Measurements from ENCODE around the gene ATP6V1C2.
"Not testable (repeated sequence)": the region's sequence is repeated elsewhere in the genome, so short reads cannot be mapped to it uniquely, and the experiment has no call there.

Gene ATP6V1C2

DNA sequence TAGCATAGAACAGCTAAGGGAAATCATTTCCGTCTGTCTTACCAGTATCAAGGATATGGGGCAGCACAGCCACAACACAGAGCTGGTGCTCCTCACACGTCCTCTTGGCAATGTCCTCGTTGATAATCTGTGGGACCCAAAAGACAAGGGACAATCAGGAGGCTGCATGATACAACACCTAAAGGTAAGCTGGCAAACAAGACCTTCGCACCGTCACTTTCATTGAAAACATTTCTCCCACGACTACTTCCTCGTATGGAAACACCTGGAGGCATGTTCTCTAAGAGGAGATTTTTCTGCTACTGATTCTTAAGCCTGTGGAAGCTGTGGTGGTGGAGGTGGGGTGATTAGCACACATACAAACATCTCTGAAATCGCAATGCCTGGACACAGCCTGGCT is 67.4 kb downstream of the ATP6V1C2 start:
- no peak for FAIRE-seq

DNA sequence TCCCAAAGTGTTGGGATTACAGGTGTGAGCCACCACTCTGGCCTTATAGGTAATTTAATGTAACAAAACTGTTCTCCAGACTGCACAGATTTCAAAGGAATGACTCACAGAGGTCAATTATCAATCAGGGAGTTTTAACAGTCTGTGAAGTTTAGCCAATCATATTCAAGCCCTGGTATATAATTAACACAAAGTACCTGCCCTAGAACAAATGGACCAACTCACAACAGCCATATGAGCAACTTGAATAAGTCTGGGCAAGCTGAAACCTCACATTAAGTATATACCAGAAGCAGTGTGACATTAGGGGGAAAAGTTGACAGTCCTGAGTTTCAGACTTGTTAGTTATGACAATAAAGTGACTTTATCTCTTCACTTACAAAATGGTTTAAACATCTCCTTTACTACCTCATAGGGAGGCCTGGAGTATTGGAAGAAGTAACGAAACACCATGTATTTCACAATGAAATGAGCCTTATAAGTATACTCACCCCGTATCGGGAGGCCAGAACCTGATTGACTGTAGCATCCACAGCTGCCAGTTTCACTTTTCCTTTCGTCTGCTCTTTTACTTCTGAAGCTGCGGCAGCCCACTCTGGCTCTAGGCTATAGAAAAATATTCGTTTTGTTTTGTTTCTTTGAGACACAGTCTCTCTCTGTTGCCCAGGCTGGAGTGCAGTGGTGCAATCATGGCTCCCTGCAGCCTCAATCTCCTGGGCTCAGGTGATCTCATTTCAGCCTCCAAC is 69.0 kb downstream of the ATP6V1C2 start:
- no peak for FAIRE-seq

DNA sequence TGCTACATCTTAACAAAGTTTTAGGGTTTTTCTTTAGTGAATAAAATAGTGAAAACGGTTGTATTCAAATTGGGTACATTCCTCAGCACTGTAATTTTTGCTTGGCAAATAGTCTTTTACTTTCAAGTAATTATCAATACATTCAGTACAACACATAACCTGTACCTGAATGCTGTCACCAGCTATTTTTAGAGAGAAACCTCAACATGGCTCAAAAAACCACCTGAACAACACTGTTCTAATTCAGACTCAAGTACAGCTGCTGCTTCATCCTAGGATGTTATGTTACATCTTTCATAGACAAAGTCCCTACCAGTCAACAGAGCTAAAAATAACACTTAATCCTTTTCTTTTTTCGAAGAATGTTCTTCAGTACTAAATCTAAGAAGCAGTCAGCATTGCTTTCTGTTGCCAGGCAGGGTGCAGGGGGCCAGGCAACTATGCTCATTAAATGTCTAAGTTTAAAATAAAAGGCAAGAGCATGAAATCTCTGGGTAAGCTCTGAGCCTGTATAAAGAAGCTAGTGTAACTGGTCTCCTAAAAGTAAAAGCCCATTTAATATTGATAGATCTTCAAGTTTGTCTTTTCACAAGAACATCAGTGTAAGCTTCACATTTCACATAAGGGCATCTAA is 70.7 kb downstream of the ATP6V1C2 start:
- no peak for FAIRE-seq

DNA sequence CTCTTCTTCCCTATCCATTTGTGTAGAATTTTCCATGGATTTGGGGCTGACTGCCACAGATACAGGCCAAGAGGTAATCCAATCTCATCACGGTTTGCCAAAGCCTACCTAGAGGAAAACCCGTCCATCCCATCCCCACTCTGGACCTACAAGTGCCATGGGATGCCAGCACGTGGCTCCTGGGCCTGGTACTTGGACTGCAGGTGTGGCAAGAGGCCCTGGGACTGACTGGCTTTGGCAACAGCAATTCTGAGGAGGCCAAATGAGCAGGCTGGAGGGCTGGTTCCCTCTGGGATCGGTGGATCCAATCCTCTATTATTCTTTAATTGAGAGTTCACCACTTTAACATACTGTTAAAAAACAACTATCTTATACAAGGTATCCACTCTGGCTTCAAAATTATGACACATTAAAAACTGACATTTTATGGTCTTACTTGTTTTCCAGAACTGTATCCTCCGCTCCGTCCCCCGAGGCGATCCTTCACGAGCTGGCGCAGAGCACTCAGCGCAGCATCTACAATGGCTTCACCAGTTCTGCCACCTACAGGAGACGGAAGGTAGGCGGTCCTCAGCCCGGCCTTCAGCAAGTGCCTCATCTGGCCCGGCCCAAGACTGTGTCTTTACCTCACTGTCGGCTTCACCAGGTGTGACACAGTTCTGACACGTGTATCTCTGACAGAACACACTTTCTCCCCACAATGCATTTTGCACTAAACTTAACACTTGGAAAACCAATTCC is 71.4 kb downstream of the ATP6V1C2 start:
- FAIRE-seq, result no peak

DNA sequence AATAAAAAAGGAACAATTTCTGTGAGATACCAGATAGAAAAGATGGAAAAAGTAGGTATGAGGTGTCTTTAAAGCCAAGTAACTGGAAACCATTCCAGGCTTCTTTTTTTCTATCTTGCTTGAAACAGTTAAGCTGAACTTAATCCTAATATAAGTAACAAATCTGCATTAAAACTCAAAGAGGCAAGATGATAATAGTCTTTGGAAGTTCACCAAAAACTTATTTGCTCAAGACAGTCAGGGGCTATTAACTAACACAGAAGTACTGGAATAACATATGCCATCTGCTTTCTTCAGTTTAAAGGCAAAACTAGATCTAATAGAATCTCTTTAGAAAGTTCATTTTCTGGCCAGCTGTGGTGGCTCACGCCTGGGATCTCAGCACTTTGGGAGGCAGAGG is 72.4 kb downstream of the ATP6V1C2 start:
- FAIRE-seq, result no peak

DNA sequence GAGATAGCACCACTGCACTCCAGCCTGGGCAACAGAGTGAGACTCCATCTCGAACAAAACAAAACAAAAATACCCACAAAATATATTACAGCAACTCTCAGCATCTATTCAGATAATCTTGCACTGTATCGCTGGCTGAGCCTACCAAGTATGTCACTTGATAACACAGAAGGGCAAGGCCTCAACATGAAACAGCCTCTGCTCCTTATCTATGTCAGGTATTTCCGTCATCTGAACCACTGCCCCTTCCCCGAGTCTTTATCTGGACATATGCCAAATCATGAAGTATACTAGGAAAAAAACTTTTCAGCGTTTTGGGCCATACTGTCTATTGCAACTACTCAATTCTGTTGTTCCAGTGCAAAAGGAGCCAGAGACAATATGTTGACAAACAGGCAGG is 73.4 kb downstream of the ATP6V1C2 start:
- FAIRE-seq, result no peak

DNA sequence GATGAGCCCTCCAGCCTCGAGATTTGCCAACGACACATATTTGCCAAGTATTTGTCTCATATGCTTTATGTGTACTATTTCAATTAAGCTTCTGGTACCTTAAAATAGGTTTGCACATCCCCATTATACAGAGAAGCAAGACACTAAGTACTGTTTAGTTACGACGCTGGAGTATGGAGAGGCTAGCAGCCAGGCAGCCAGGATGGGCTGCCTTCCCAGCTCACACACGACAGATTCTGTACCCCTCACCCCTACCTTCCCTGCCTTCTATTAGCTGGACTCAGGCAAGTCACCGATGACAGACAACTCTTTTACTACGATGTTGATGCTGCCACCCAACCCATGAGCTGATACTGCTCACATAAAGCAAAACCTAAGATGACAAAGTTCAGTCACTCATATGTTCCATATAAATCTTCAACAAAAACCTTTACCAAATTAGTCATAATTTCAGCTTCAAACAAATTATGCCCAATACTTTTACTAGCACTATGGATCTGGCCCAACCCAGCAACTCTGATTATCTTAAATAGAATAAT is 74.1 kb downstream of the ATP6V1C2 start:
- FAIRE-seq, result no peak

DNA sequence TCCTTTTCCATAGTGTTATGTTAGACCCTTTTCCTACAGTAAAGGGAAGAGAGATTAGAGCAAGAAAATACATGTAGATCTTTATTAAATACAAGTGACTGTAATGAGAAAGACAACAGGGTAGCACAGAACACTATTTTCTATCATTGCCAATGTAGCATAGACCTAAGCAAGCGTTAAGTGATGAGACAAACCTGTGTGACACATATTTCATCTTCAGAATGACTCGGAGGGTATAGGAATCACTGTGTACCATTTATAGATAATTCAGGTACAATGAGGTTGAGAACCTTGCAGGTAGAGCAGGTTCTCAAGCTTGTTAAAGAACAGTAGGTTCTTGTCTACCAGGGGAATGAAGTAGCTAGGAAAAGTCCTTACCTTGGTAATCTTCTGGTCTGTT is 75.3 kb downstream of the ATP6V1C2 start:
- FAIRE-seq, result no peak

DNA sequence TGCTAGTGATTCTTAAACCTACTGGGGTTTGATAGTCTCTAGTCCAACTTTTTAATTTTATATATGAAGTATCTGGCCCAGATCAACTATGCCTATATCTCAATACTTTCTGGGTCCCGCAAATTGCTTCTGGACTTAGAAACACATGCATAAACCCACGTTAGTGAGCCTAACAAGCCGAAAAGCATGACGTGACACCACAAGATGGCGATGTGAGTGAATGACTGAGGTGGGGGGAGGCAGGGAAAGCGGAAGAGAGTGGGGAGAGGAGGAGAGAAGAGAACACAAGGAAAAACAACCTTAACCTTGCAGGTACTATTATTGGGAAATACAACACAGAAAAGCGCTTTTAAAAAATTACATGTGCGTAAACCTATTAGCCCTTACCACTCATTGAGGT is 77.4 kb downstream of the ATP6V1C2 start:
- FAIRE-seq, result no peak

DNA sequence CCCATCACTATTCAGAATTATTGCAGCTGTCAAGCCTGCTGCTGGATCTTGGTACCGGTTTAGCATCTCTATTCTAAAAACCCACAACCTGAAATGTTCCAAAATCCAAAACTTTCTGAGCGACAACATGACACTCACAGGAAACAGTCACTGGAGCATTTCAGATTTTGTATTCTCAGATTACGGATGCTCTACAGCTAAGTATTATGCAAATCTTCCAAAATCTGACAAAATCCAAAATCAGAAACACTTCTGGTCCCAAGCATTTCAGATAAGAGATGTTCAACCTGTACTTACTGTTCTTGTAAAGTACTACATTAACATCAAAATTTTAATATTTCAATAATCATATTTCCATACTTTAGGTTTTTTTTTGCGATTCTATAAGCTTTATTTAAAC is 78.7 kb downstream of the ATP6V1C2 start:
- no peak for FAIRE-seq

DNA sequence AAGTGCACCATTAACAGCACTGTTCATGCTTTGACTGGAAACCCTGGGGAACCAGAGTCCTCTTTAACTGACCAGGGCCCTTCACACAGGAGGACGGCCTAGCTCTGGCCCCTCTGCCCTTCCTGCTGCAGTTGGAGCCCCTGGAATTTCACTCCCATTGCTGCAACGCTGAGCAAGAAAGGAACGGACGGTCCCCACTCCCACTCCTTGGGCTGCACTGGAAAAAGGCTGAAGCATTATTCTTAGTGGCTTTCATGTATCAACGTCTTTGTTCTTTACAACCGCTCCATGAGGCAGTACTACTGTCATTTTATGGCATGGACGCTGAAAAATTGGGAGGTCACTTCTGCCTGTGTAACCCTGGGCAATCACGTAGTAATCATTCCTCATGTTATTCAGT is 81.2 kb downstream of the ATP6V1C2 start:
- FAIRE-seq, result no peak

DNA sequence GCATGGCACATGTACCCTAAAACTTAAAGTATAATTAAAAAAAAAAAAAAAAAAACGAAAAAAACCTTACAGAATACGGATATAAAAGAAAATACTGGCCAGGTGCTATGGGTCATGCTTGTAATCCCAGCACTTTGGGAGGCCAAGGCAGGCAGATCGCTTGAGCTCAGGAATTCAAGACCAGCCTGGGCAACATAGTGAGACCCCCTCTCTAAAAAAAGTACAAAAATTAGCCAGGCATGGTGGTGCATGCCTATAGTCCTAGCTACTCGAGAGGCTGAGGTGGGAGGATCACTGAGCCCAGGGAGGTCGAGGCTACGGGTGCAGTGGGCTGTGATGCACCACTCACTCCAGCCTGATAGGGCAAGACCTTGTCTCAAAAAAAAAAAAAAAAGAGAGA is 84.6 kb downstream of the ATP6V1C2 start:
- FAIRE-seq, result not testable (repeated sequence)

DNA sequence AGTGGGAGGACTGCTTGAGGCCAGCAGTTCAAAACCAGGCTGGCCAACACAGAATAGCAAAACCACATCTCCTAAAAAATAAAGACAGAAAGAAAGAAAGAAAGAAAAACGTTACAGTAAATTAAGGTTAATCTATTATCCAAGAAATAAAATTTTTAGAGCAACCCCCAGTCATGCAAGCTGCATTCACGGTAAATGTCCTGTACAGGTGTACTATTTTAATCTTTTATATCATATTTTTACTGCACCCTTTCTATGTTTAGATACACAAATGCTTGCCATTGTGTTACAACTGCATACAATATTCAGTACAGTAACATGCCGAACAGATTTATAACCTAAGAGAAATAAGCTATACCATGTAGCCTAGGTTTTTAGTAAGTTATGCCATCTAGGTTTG is 85.1 kb downstream of the ATP6V1C2 start:
- FAIRE-seq, result no peak

DNA sequence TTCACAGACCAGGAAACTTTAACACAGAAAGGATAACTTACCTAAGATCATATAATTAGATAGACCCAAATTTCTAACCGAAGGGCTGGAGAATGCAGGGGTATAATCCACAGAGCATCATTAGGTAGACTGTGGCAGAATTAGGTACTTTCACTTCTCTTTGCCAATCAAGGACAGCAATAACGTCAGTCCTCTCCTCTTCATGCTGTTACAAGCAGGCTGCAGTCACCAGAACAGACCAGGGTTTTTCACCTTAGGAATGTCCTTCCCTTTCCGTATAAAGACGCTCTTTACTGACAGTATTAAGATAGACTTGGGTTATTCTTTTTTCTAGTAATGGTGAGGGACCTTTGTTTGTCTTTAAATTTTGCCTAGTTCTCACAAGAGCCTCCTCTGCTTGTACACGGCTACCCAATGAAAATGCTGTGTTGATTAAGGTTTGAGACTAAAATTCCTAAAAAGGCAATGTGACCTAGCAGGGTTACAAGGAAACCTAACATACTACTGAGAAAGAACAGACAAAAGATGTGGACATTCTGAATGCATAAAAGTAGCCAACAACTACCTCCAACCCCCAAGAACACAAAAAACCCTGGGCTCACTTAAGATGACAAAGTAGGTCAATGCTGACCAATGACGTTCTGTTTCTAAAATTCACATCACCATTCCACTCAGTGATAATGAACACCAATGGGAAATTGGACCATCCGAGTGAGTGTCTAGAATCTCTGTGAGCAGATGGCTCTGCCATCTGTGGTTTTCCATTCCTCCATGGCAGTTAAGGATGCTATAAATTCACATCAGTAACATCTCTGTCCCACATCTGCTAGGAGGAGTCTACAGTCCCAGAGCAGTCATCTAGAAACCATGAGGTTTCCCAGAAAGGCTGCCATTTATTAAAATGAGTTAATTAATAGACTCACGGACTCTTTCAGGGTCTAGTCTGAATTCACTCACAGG is 89.1 kb downstream of the ATP6V1C2 start:
- FAIRE-seq, result no peak

DNA sequence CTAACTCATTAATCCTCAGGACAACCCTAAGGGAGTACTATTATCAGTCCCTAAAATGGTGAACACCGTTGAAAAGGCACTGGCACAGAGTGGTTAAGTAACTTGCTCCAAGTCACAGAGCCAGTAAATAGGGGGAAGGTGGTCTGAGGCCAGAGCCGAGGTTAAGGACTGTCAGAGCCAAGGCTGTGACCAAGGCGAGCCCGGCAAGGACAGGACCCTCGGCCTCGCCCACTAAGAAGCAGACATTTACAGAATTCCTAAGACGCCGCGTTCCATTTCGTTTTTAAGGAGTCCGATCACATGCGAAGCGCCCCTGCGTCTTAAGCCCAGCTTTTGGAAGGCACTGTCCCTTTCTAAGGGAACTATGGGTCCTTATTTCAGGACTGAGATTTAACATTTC is 90.1 kb downstream of the ATP6V1C2 start:
- FAIRE-seq, result no peak

DNA sequence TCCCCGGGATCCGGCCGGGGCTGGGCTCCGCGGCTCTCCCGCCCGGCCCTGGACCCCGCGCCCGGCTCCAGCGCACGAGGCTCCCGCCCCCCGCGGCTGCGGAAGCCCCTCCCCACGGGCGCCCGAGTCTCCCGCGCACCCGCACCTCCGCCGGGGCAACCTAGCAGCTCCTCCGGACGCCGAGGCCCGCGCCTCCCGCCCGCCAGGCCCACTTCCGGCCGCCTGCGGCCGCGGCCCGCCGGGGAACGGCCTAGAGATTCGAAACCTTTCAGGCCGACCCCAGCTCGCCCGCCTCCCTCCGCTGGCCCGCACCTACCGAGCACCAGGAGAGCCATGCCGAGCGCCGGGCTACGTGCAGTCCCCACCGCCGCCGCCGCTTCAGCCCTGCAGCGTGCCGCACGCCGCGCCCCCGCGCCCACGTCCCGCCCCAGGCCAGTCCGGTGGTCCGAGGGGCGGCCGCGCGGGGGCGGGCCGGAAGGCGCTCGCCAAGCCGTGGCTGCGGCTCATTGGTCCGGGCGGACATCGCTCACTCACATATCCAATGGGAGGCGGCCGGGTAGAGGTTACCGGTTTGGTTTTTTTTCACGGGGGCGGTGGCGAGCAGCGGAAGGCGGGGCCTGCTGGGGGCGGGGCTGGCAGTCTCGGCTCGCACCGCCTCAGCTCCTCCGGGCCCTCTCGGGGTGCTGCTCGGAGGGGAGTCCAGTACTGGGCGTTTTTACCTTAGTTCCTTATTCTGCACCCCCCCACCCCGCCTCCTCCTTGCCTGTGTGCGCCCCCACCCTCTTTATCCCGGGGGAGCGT is 91.1 kb downstream of the ATP6V1C2 start, which contains the start of gene PDIA6:
Gene PDIA6 (minus strand): TSS at position 424 of the 801 bp plus-strand sequence. CDS start 89 bp downstream, at position 335.
- no peak for FAIRE-seq

DNA sequence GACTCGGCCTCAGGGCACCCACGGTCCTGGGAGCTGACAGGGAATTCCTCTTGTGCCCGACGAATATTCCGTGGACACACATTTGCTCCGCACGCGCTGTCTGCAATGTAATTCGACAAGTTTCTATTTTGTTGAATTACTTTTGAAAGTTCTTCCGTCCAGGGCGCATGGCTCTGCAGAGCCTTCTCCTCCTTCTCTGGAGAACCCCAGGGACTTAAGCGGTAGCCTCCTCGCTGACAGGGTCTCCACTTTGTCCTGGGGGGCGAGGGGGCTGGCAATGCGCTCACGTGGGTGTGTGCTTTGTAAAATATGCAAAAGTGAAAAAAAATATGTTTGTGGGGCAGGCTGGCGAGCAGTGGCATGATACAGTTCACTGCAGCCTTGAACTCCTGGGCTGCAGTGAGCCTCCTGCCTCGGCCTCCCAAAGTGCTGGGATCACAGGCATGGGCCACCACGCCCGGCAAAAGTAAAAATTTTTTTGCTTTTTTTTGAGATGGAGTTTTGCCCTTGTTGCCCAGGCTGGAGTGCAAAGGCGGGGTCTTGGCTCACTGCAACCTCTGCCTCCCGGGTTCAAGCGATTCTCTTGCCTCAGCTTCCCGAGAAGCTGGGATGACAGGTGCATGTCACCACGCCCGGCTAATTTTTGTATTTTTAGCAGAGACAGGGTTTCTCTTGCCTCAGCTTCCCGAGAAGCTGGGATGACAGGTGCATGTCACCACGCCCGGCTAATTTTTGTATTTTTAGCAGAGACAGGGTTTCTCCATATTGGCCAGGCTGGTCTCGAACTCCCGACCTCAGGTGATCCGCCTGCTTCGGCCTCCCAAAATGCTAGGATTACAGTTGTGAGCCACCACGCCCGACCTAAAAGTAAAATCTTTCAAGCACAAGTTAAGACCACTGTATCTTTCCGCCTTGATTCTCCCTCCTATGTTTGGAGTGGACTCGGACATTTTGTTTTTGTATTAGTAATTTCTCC is 92.0 kb downstream of the ATP6V1C2 start:
- FAIRE-seq, result not testable (repeated sequence)

DNA sequence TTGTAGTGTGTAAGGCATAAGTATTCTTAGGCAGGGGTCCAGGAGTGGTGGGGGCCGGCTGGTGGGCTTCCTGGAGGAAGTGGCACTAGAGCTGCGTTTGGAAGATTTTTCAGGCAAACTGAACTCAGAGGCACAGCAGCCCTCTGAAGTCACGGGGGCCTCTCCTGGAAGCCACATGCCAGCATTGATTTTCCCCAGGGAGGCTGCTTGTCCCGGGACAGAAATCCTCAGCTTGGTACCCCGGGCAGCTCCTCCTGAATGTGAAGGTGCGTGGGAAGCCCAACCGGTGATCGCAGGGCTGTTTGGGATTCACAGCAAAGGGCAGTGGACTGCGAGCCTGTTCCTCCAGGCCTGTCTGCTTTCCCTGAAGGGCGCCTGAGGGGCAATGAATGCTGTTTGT is 92.7 kb downstream of the ATP6V1C2 start:
- no peak for FAIRE-seq

DNA sequence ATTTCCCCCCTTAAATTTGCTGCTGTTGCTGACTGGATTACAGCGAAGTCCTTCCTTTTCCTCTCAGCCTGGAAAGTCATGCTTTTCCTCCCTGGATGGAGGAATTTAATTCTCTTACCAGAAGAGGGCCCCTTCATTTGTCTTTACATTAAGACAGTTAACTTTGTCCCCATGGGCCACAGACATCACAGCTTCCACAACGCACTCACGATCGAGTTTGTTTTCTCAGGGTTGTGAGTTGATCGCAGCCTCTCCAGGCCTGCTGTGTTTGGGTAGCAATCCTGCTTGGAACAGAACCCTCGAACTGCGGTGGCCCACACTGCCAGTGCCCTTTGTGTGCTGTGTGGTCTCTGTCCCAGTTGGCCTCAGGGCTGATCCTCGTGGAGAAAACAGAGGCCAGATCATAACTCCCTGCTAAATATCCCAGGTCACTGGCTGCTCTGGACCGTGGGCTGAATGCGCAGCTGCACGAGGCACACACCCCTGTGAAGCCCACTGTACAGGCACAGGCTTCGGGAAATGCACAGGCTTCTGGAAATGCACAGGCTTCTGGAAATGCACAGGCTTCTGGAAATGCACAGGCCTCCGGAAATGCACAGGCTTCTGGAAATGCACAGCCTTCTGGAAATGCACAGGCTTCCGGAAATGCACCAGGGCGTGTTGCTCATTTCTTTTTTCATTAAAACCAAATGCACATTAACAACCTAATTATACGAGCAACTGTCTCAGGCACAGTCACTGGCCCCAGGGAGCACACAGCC is 93.3 kb downstream of the ATP6V1C2 start:
- no peak for FAIRE-seq

DNA sequence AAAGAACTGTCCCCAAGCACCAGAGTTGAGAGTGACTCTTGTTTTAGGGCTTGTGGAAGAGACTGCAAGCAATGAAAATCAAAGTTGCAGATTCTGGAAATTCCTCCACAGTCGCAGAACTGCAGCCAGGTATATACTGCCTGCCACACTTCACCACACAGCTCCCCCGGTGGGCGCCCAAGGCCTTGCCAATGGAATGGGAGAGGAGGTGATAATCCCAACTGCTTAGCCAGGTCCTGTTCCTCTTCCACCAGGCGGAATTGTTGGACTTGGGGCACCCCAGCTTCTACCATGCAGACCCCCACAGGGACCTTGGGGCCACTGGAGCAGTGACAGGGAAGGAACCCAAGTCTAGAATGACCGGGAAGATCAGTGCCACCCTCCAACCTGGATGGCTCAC is 96.0 kb downstream of the ATP6V1C2 start:
- FAIRE-seq, result no peak
